Muscle layer of colon (tissue), 2 donors: ENCODE measurements around the gene SLC38A9.
"Not testable (repeated sequence)": the region's sequence is repeated elsewhere in the genome, so short reads cannot be mapped to it uniquely, and the experiment has no call there.

ENCODE experiments used
- H3K27ac ChIP-seq: one replicate; pipeline ENCODE4 v1.7.0; 2013; ENCODE audit warnings: low read depth, mild to moderate bottlenecking, low read length, moderate library complexity
- H3K27me3 ChIP-seq, 2 donors: one replicate each; pipeline ENCODE4 v1.7.0; 2013; ENCODE audit warnings: low read length in 2 of 2, mild to moderate bottlenecking in 2 of 2; ENCODE audit not compliant: insufficient read depth in 2 of 2, control insufficient read depth in 1 of 2
- H3K36me3 ChIP-seq: one replicate; pipeline ENCODE4 v1.7.0; 2013; ENCODE audit warnings: mild to moderate bottlenecking, low read length; ENCODE audit not compliant: insufficient read depth
- H3K4me1 ChIP-seq: one replicate; pipeline ENCODE4 v1.7.0; 2013; ENCODE audit warnings: mild to moderate bottlenecking, low read length; ENCODE audit not compliant: insufficient read depth
- H3K4me3 ChIP-seq, 2 donors: one replicate each; pipeline ENCODE4 v1.7.0; 2013; ENCODE audit warnings: low read length in 2 of 2, low read depth in 1 of 2, mild to moderate bottlenecking in 1 of 2, moderate library complexity in 1 of 2
- H3K9ac ChIP-seq: one replicate; pipeline ENCODE4 v1.7.0; 2013; ENCODE audit warnings: low read length
- H3K9me3 ChIP-seq: one replicate; pipeline ENCODE4 v1.7.0; 2013; ENCODE audit warnings: mild to moderate bottlenecking, low read length
- donor health status: abdominal sarcoma.
- donor health status: Adenocarcinoma of cecum.

Gene SLC38A9

DNA sequence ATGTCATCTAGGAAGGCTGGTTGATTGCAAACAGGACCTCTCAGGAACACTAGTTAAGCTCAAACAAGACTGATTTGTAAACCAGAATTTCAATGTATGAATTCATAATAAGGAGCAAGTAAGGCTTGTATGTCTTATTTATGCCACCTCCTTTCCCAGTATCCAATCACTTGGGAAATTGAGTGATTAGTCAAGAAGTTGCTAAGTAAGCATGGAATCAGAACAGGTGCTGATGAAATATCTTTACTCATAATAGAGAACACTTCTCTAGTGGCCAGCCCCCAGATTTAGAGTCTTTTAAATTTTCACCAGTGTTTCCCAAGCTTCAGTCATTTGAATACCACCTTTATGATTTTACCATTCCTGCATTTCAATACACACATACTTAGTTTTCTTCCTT is 20.5 kb upstream of the SLC38A9 start:
- no peaks in the 10 kb centered on the region for H3K27me3 ChIP-seq

DNA sequence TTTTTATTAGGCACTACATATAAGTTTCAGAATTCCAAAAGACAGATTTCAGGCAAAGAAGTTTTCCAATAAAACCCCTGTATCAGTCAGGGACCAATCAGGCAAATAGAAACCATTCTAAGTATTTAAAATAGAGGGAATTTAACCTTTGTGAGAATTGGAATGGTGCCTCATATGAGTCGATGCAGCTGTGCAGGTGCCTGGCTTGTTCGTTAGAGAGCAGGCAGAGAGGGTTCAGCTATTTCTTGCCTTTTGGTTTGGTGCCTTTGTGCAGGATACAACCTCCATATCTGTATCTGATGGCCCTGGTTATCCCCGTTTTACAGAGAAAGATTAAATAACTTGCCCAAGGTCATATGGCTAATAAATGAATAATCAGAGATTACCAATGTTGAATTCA is 19.7 kb upstream of the SLC38A9 start:
- no peaks in the 10 kb centered on the region for H3K36me3 ChIP-seq
- H3K9me3 ChIP-seq, result no peaks in the 10 kb centered on the region
- no peak overlapping the region for H3K9ac ChIP-seq
- H3K27ac ChIP-seq, result no peak overlapping the region
- H3K4me3 ChIP-seq, result no peak overlapping the region
- H3K4me1 ChIP-seq, result no peaks in the 10 kb centered on the region
- H3K27me3 ChIP-seq, result no peaks in the 10 kb centered on the region

More for the DNA sequence above, 20.5 kb upstream of the SLC38A9 start:
- H3K9me3 ChIP-seq, result no peaks in the 10 kb centered on the region
- no peak overlapping the region for H3K9ac ChIP-seq
- H3K4me1 ChIP-seq, result no peaks in the 10 kb centered on the region
- H3K27ac ChIP-seq, result no peak overlapping the region
- no peaks in the 10 kb centered on the region for H3K36me3 ChIP-seq
- no peak overlapping the region for H3K4me3 ChIP-seq

DNA sequence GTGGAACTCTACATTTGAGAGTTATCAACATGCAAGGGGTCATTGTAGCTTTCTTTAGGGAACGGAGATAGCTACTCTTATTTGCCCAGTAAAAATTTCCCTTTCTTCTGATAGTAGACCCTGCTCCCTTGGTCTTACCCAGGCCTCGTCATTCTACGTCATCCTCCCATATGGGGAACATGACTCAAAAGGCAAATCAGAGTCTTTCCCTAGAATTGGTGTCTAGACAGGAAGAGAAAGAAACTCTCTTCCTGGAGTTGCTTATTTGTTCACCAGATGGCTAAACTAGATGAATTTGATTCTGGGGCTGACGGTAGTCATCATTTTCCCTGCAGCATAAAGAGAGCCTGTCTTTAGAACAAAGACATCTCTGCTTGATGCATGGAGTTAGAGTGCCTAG is 12.2 kb upstream of the SLC38A9 start:
- Histone ChIP-seq H3K36me3 (no peaks in the 10 kb centered on the region), H3K4me3 (no peak overlapping the region), H3K4me1 (no peaks in the 10 kb centered on the region), H3K9me3 (no peaks in the 10 kb centered on the region), H3K27ac (no peak overlapping the region), H3K9ac (no peak overlapping the region), H3K27me3 (no peaks in the 10 kb centered on the region)

DNA sequence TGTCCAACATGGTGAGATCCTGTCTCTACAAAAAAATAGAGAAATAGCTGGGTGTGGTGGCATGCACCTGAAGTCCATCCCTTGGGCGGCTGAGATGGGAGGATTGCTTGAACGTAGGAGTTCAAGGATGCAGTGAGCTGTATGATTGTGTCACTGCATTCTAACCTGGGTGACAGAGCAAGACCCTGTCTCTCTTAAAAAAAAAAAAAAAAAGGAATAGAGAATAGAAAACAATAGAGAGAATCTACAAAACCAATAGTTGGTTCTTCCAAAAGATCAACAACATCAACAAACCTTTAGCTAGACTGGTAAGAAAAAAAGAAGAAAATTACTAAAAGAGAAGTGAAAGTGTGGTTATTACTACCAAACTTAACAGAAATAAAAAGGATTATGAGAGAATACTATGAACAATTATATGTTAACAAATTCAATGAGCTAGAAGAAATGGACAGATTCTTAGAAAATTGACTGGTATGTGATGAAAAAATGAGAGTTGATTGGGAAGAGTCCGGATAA is 8.1 kb upstream of the SLC38A9 start:
- Histone ChIP-seq H3K36me3 (no peaks in the 10 kb centered on the region), H3K9ac (no peak overlapping the region)

DNA sequence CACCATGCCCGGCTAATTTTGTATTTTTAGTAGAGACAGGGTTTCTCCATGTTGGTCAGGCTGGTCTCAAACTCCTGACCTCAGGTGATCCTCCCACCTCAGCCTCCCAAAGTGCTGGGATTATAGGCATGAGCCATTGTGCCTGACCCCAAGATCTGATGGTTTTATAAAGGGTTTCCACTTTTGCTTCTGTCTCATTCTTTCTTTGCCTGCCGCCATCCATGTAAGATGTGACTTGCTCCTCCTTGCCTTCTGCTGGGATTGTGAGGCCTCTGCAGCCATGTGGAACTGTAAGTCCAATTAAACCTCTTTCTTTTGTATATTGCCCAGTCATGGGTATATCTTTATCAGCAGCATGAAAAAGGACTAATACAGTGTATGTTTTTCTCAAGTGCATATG is 6.9 kb upstream of the SLC38A9 start:
- H3K27ac ChIP-seq, H3K4me1 ChIP-seq, H3K9me3 ChIP-seq, H3K27me3 ChIP-seq, H3K4me3 ChIP-seq, H3K36me3 ChIP-seq, H3K9ac ChIP-seq: not testable (repeated sequence)

More for the DNA sequence above, 8.1 kb upstream of the SLC38A9 start:
- Histone ChIP-seq H3K27me3 (no peaks in the 10 kb centered on the region), H3K9me3 (no peaks in the 10 kb centered on the region), H3K4me3 (no peak overlapping the region), H3K27ac (no peak overlapping the region), H3K4me1 (no peaks in the 10 kb centered on the region)

DNA sequence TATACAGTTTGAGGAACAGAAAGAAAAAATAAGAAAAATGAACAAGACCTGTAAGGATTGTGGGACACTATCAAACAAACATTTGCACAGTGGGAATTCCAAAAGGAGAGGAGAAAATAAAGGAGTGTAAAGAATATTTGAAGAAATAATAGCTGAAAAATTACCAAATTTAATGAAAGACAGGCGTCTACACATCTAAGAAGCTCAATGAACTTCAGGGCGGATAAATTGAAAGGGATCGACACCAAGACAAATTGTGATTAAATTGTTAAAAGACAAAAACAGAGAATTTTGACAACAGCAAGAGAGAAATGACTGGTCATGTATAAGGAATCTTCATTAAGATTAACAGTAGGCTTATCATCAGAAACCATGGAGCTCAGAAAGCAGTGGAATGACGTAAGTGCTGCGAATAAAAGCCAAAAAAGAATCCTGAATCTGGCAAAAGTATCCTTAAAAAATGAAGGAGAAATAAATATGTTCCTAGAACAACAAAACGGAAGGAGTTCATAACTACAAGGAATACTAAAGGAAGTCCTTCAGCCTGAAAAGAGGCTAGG is 3.5 kb upstream of the SLC38A9 start:
- H3K9ac ChIP-seq, result no peak overlapping the region
- H3K4me1 ChIP-seq, result peaks cover 10% of the 10 kb centered on the region
- H3K4me3 ChIP-seq, result no peak overlapping the region
- H3K27ac ChIP-seq, result no peak overlapping the region
- H3K9me3 ChIP-seq, result no peaks in the 10 kb centered on the region
- H3K36me3 ChIP-seq, result no peaks in the 10 kb centered on the region
- H3K27me3 ChIP-seq, result no peaks in the 10 kb centered on the region

DNA sequence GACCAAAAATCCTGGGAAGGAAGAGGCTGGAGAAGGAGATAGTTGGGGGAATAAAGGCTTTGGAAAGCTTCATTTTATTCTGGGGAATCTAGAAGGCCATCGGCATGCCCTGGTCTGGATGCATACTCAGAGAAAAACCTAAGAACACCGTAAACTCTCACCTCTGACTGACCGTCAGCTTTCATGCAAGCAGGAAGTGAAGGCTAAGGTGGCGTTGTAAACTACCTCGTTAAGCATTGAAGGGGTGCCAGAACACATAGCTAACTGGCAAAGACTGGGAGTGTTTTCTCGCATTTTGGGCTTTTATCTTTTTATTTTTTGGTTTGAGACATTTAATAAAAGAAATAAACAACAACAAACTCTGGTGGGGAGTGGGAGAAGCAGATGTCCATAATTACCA is 2.6 kb upstream of the SLC38A9 start:
- peaks cover 10% of the 10 kb centered on the region for H3K4me1 ChIP-seq
- H3K27me3 ChIP-seq, result no peaks in the 10 kb centered on the region
- H3K4me3 ChIP-seq, result no peak overlapping the region
- H3K27ac ChIP-seq, result no peak overlapping the region
- H3K9me3 ChIP-seq, result no peaks in the 10 kb centered on the region
- H3K36me3 ChIP-seq, result no peaks in the 10 kb centered on the region
- no peak overlapping the region for H3K9ac ChIP-seq

DNA sequence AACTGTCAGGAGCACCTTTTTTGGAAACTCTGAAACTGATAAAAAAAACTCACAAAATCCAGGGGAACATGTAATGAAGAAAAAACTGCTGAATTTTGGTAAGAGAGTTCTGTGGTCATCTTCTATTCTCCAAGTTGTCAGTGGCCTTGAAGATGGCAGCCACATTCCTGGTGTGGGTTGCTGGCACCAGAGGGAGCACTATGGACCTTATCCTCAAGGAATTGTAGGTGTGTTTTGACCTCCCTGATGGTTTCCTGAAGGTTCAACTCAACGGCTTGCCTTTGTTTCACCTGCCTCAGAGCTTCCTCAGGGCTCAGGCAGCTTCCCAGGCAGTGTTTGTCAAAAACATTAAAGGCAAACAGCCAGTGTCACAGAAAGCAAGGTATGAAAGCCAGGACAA is 2.2 kb upstream of the SLC38A9 start:
- H3K27me3 ChIP-seq, result no peaks in the 10 kb centered on the region

DNA sequence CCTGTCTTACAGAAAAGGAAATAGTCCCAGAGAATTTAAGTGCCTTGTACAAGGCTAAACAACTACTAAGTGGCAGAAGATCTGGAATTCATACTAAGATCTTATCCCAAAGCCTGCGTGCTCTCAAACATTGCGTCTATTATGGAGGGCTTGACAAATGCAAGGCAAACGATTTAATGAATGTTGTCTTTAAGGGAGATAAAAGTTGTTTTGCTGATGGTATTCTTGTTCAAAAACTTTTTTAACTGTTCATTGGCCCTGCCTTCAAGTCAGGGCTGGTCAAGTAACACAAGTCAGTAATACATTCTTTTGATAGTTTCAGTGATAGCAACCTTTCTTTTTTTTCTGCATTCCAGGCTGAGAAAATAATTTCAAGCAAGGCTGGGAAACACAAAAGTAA is 1.7 kb upstream of the SLC38A9 start:
- Histone ChIP-seq H3K27ac (no peak overlapping the region), H3K4me3 (no peak overlapping the region), H3K9ac (no peak overlapping the region), H3K4me1 (peaks cover 10% of the 10 kb centered on the region), H3K27me3 (no peaks in the 10 kb centered on the region), H3K9me3 (no peaks in the 10 kb centered on the region), H3K36me3 (no peaks in the 10 kb centered on the region)

More for the DNA sequence above, 2.2 kb upstream of the SLC38A9 start:
- Histone ChIP-seq H3K36me3 (no peaks in the 10 kb centered on the region), H3K9ac (no peak overlapping the region), H3K9me3 (no peaks in the 10 kb centered on the region), H3K4me3 (no peak overlapping the region), H3K4me1 (peaks cover 10% of the 10 kb centered on the region), H3K27ac (no peak overlapping the region)

DNA sequence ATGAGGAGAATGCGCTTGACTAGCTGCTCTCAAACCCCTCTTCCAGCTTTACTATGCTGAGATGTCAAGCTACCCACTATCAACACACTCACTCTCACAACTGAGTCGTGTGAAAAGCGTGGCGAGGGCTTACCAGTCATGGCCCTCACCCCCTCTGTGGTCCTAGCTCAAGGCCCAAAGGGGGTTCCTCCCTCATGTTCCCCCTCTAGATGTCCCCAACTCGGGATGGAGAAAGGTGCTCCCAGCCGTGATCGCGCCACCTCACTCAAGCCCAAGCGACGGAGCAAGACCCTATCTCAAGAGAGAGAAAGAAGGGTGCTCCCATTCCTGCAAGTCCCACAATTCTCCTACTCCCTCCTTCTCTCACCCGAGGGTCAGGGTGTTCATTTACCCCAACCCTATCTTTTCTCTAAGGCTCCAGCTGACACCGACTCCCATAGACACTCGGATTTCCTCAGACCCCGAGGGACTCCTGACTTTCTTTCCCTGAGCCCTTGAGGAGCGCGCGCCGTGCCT is 559 bp downstream of the SLC38A9 start:
- Histone ChIP-seq H3K9ac (peak overlapping the region; percentile 32), H3K27ac (peak overlapping the region; percentile 90), H3K4me3 (peak overlapping the region; percentile 85 to 96), H3K36me3 (no peaks in the 10 kb centered on the region), H3K4me1 (peaks cover 10% of the 10 kb centered on the region), H3K9me3 (no peaks in the 10 kb centered on the region), H3K27me3 (no peaks in the 10 kb centered on the region)

DNA sequence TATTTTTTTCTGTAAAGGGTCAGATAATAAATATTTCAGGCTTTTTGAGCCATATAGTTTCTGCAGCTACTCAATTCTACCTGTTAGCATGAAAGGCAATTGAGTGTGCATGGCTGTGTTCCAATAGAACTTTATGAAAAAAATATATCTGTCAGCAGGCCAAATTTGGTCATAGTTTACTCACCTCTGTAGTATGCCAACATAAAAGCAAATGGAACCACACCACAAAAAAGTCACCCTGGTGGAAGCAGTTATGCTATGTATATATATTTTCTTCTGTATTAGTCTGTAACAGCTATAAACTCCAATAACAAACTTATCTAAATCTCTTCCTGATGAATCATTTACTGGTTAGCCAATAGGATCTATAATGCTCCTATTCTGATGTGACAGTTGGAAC is 3.4 kb downstream of the SLC38A9 start:
- Histone ChIP-seq H3K27ac (no peak overlapping the region), H3K36me3 (no peaks in the 10 kb centered on the region), H3K4me3 (no peak overlapping the region), H3K9me3 (no peaks in the 10 kb centered on the region), H3K4me1 (peaks cover 10% of the 10 kb centered on the region), H3K9ac (no peak overlapping the region), H3K27me3 (no peaks in the 10 kb centered on the region)

DNA sequence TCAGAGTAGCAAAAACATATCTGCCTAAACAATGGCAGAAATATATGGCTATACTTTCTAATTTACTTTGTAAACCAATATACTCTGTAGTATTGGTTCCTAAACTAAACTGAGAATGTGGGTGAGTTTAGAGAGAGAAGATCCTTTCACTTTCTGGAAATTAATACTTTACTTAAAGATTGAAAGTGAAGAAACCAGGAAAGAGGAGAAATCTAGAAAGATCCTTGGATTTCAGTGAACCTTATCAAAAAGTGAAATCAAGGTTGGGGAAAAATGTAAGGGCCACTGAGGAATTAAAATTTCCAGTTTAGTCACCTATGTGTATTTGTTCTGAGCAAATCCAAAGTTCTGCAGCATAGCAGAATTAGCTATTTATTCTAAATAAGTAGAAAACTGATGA is 5.9 kb downstream of the SLC38A9 start:
- no peak overlapping the region for H3K9ac ChIP-seq
- H3K9me3 ChIP-seq, result no peaks in the 10 kb centered on the region
- H3K36me3 ChIP-seq, result no peaks in the 10 kb centered on the region
- no peak overlapping the region for H3K4me3 ChIP-seq
- peaks cover 3% of the 10 kb centered on the region for H3K4me1 ChIP-seq
- H3K27me3 ChIP-seq, result no peaks in the 10 kb centered on the region
- no peak overlapping the region for H3K27ac ChIP-seq
